Neuronal stem cell (in vitro differentiated cells): ENCODE results near the gene ZBTB9.
"Not testable (repeated sequence)": the region's sequence is repeated elsewhere in the genome, so short reads cannot be mapped to it uniquely, and the experiment has no call there.

ENCODE experiments used
- DNase-seq: peaks from one replicate; pipeline ENCODE4 v3.0.0-alpha.2; 2013; ENCODE audit warnings: low spot score
- H2AFZ ChIP-seq: one replicate; pipeline ENCODE4 v1.6.1; 2013; ENCODE audit warnings: mild to moderate bottlenecking, low read length, inconsistent platforms
- H2AK5ac ChIP-seq: 2 replicates; pipeline ENCODE4 v1.6.1; 2013; ENCODE audit warnings: low read depth, mild to moderate bottlenecking, inconsistent platforms, low read length, moderate library complexity, mixed read lengths
- H2BK120ac ChIP-seq: 2 replicates; pipeline ENCODE4 v1.6.1; 2013; ENCODE audit warnings: low read depth, mild to moderate bottlenecking, inconsistent platforms, low read length, moderate library complexity, mixed read lengths
- H2BK12ac ChIP-seq: one replicate; pipeline ENCODE4 v1.6.1; 2013; ENCODE audit warnings: low read length, inconsistent platforms
- H2BK15ac ChIP-seq: 2 replicates; pipeline ENCODE4 v1.6.1; 2013; ENCODE audit warnings: mild to moderate bottlenecking, low read length, inconsistent platforms, mixed read lengths
- H2BK5ac ChIP-seq: one replicate; pipeline ENCODE4 v1.6.1; 2013; ENCODE audit warnings: inconsistent platforms, mild to moderate bottlenecking, low read length, moderate library complexity
- H3K14ac ChIP-seq: one replicate; pipeline ENCODE4 v1.6.1; 2013; ENCODE audit warnings: low read length, inconsistent platforms
- H3K18ac ChIP-seq: 2 replicates; pipeline ENCODE4 v1.6.1; 2013; ENCODE audit warnings: low read length, inconsistent platforms
- H3K23ac ChIP-seq: 2 replicates; pipeline ENCODE4 v1.6.1; 2013; ENCODE audit warnings: low read depth, mild to moderate bottlenecking, mixed read lengths, low read length, inconsistent platforms; ENCODE audit not compliant: poor library complexity
- H3K27ac ChIP-seq: replicated peaks from 3 replicates; pipeline ENCODE4 v1.5.1; 2013; ENCODE audit warnings: low read length, inconsistent platforms
- H3K27me3 ChIP-seq, 3 experiments: 2 replicates each; pipeline ENCODE4 v1.6.1; 2013; ENCODE audit warnings: low read length in 3 of 3, mild to moderate bottlenecking in 2 of 3, inconsistent platforms in 1 of 3, low read depth in 1 of 3, mixed read lengths in 1 of 3, moderate library complexity in 1 of 3; ENCODE audit not compliant: control insufficient read depth in 3 of 3, insufficient read depth in 3 of 3
- H3K36me3 ChIP-seq, 2 donors: replicated peaks in 1 of 2; 2 replicates each; pipeline ENCODE4 v1.6.1; 2013; ENCODE audit warnings: low read length in 2 of 2; ENCODE audit not compliant: control insufficient read depth in 2 of 2, insufficient read depth in 2 of 2
- H3K4ac ChIP-seq: 2 replicates; pipeline ENCODE4 v1.6.1; 2013; ENCODE audit warnings: inconsistent platforms, mild to moderate bottlenecking, low read length, moderate library complexity
- H3K4me1 ChIP-seq, 2 donors: 1 replicate in 1 of 2; 2 replicates in 1 of 2; pipeline ENCODE4 v1.6.1; 2013; ENCODE audit warnings: low read length in 2 of 2, low read depth in 1 of 2; ENCODE audit not compliant: control insufficient read depth in 2 of 2, insufficient read depth in 1 of 2
- H3K4me2 ChIP-seq: one replicate; pipeline ENCODE4 v1.6.1; 2013; ENCODE audit warnings: mild to moderate bottlenecking, low read length, inconsistent platforms; ENCODE audit not compliant: insufficient read depth, poor library complexity, severe bottlenecking
- H3K4me3 ChIP-seq, 2 donors: 2 replicates each; pipeline ENCODE4 v1.5.1; 2013; ENCODE audit warnings: low read length in 2 of 2, mild to moderate bottlenecking in 2 of 2, inconsistent platforms in 1 of 2, moderate library complexity in 1 of 2
- H3K79me1 ChIP-seq: one replicate; pipeline ENCODE4 v1.6.1; 2013; ENCODE audit warnings: low read depth, mild to moderate bottlenecking, inconsistent platforms, low read length, moderate library complexity
- H3K9ac ChIP-seq: one replicate; pipeline ENCODE4 v1.6.1; 2013; ENCODE audit warnings: mild to moderate bottlenecking, low read depth, low read length, inconsistent platforms; ENCODE audit not compliant: poor library complexity
- H3K9me3 ChIP-seq, 2 donors: replicated peaks in 1 of 2; 2 replicates each; pipeline versions ENCODE3 to v1.6.1; 2013; ENCODE audit warnings: low read length in 2 of 2, mild to moderate bottlenecking in 2 of 2, inconsistent platforms in 1 of 2, low read depth in 1 of 2, mixed read lengths in 1 of 2, moderate library complexity in 1 of 2; ENCODE audit not compliant: control insufficient read depth in 2 of 2, insufficient read depth in 1 of 2
- H4K8ac ChIP-seq: one replicate; pipeline ENCODE4 v1.6.1; 2013; ENCODE audit warnings: low read depth, mild to moderate bottlenecking, inconsistent platforms, low read length, moderate library complexity
- H4K91ac ChIP-seq: one replicate; pipeline ENCODE4 v1.6.1; 2013; ENCODE audit warnings: low read length, low read depth, mild to moderate bottlenecking, inconsistent platforms; ENCODE audit not compliant: poor library complexity
- WGBS, 2 donors: extraction: QIAGEN DNeasy Blood & Tissue Kit; methylation state at CpG; one replicate each; pipeline ENCODE4 v1.1.7; 2013; ENCODE audit warnings: missing lambda C conversion rate in 2 of 2, mixed read lengths in 1 of 2; ENCODE audit not compliant: insufficient read length in 2 of 2, insufficient replicate concordance in 1 of 2; ENCODE audit errors: extremely low coverage in 2 of 2; 5-methylcytosine and 5-hydroxymethylcytosine counted together

Gene ZBTB9

DNA sequence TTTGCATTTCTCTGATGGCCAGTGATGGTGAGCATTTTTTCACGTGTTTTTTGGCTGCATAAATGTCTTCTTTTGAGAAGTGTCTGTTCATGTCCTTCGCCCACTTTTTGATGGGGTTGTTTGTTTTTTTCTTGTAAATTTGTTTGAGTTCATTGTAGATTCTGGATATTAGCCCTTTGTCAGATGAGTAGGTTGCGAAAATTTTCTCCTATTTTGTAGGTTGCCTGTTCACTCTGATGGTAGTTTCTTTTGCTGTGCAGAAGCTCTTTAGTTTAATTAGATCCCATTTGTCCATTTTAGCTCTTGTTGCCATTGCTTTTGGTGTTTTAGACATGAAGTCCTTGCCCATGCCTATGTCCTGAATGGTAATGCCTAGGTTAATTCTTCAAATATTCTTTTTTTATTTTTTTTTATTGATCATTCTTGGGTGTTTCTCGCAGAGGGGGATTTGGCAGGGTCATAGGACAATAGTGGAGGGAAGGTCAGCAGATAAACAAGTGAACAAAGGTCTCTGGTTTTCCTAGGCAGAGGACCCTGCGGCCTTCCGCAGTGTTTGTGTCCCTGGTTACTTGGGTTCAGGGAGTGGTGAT is 30.4 kb downstream of the ZBTB9 start:
- not testable (repeated sequence) for H2BK15ac ChIP-seq, H4K8ac ChIP-seq, H2BK120ac ChIP-seq, DNase-seq, H3K4me1 ChIP-seq, H4K91ac ChIP-seq, H3K23ac ChIP-seq, H3K14ac ChIP-seq, H2BK5ac ChIP-seq, H3K9ac ChIP-seq, H3K79me1 ChIP-seq, H3K27ac ChIP-seq, H3K18ac ChIP-seq, H2AK5ac ChIP-seq, H3K4me2 ChIP-seq, H2BK12ac ChIP-seq, H3K4ac ChIP-seq, H3K36me3 ChIP-seq, H3K9me3 ChIP-seq, H3K27me3 ChIP-seq, H3K4me3 ChIP-seq, H2AFZ ChIP-seq
- no CpG with 5 or more reads among the region's 6 CpGs for WGBS, 2 donors

DNA sequence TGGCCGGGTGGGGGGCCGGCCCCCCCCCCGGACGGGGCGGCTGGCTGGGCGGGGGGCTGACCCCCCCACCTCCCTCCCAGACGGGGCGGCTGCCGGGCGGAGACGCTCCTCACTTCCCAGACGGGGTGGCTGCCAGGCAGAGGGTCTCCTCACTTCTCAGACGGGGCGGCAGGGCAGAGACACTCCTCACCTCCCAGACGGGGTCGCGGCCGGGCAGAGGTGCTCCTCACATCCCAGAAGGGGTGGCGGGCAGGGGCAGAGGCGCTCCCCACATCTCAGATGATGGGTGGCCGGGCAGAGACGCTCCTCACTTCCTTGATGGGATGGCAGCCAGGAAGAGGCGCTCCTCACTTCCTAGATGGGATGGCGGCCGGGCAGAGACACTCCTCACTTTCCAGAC is 31.3 kb downstream of the ZBTB9 start:
- not testable (repeated sequence) for H3K14ac ChIP-seq, H3K4ac ChIP-seq, H3K79me1 ChIP-seq, H3K18ac ChIP-seq, H3K9me3 ChIP-seq, H2AFZ ChIP-seq, H3K4me1 ChIP-seq, H4K91ac ChIP-seq, H3K9ac ChIP-seq, H3K36me3 ChIP-seq, DNase-seq, H3K27ac ChIP-seq, H3K4me3 ChIP-seq, H2BK5ac ChIP-seq, H2AK5ac ChIP-seq, H3K23ac ChIP-seq, H2BK15ac ChIP-seq, H4K8ac ChIP-seq, H2BK12ac ChIP-seq, H3K27me3 ChIP-seq, H3K4me2 ChIP-seq, H2BK120ac ChIP-seq
- WGBS, 2 donors, result no CpG with 5 or more reads among the region's 25 CpGs

DNA sequence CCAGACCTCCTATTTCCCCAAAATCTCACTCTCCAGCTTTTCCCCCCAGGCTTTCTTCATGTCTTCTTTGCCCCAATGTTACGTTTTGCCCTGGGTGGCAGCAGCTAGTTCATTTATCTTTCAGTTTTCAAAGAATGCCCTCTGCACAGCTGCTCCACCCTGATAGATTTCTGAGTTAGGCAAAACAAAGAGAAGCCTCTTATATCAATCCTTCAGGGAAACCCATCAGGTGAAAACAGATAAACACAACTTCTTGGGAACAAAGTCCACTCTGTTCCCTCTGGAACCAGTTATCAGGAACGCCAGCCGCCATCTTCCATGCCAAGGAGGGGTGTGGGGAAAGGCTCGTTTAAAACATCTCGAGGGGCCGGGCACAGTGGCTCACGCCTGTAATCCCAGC is 34.0 kb downstream of the ZBTB9 start:
- Histone ChIP-seq H2BK15ac (no peak overlapping the region), H3K79me1 (peaks cover 1% of the 10 kb centered on the region), H4K91ac (no peak overlapping the region), H4K8ac (no peak overlapping the region), H3K4me3 (no peak overlapping the region), H3K4me1 (peaks cover 0 to 2% of the 10 kb centered on the region in 2 donors), H3K23ac (no peak overlapping the region), H2AFZ (no peak overlapping the region), H2BK120ac (no peak overlapping the region), H2AK5ac (no peak overlapping the region), H3K9ac (no peak overlapping the region), H3K27ac (no peak overlapping the region), H2BK12ac (no peak overlapping the region), H3K36me3 (no peaks in the 10 kb centered on the region), H3K18ac (no peak overlapping the region), H3K4ac (no peak overlapping the region), H3K9me3 (no peaks in the 10 kb centered on the region), H3K4me2 (no peak overlapping the region), H3K27me3 (no peaks in the 10 kb centered on the region), H3K14ac (no peak overlapping the region), H2BK5ac (no peak overlapping the region)
- no peak for DNase-seq
- no CpG with 5 or more reads among the region's 7 CpGs for WGBS, 2 donors

DNA sequence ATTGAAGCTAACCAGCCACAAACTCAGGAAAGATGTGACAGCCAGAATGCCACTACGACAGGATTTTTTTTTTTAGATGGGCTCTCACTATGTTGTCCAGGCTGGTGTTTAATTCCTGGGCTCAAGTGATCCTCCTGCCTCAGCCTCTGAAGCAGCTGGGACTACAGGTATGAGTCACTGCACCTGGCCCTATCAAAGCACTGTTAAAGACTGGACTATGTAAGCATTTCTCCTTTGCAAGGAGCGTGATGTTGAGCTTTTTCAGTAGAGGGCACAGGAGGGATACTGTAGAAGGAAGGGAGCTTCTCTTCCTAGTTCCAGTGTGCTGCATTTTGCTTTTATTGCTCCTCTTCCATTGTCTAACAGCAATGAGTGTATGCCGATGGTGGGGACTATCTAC is 35.8 kb downstream of the ZBTB9 start:
- peak overlapping the region; percentile 98 for H3K23ac ChIP-seq
- no peak overlapping the region for H2BK12ac ChIP-seq
- WGBS, 2 donors, result no CpG with 5 or more reads among the region's 3 CpGs
- no peak overlapping the region for H4K91ac ChIP-seq
- no peak overlapping the region for H4K8ac ChIP-seq
- H3K9me3 ChIP-seq, result no peaks in the 10 kb centered on the region
- H2AFZ ChIP-seq, result peak overlapping the region; percentile 54
- no peak overlapping the region for H2BK15ac ChIP-seq
- no peak overlapping the region for H3K14ac ChIP-seq
- no peak for DNase-seq
- H3K18ac ChIP-seq, result no peak overlapping the region
- no peak overlapping the region for H2AK5ac ChIP-seq
- H3K27ac ChIP-seq, result no peak overlapping the region
- H3K4ac ChIP-seq, result no peak overlapping the region
- no peaks in the 10 kb centered on the region for H3K36me3 ChIP-seq
- no peak overlapping the region for H2BK120ac ChIP-seq
- H3K4me1 ChIP-seq, result peaks cover 0 to 2% of the 10 kb centered on the region in 2 donors
- peaks cover 1% of the 10 kb centered on the region for H3K79me1 ChIP-seq
- H2BK5ac ChIP-seq, result no peak overlapping the region
- H3K27me3 ChIP-seq, result no peaks in the 10 kb centered on the region
- H3K9ac ChIP-seq, result no peak overlapping the region
- H3K4me3 ChIP-seq, result no peak overlapping the region
- no peak overlapping the region for H3K4me2 ChIP-seq
